HL-60 (cell line): Measurements from ENCODE around the gene KRTAP9-9.

Experiments
- DNase-seq, 2 experiments: peaks; one replicate each; pipeline ENCODE4 v3.0.0-alpha.2; 2010 to 2020; ENCODE audit warnings: low read depth in 1 of 2, low spot score in 1 of 2
- H3K27ac ChIP-seq: fragments of 250-450 bp; sonication (Bioruptor Pico); replicated peaks from 2 replicates; pipeline ENCODE4 v1.5.1; 2020; ENCODE audit warnings: mild to moderate bottlenecking, moderate library complexity
- H3K27me3 ChIP-seq: fragments of 250-450 bp; sonication (Bioruptor Pico); 2 replicates; pipeline ENCODE4 v1.5.1; 2021; ENCODE audit warnings: mild to moderate bottlenecking, moderate library complexity; ENCODE audit not compliant: insufficient read depth, poor library complexity, severe bottlenecking
- H3K4me3 ChIP-seq: replicated peaks from 2 replicates; pipeline ENCODE4 v1.5.1; 2011; ENCODE audit warnings: mild to moderate bottlenecking, control low read depth, low read length; ENCODE audit not compliant: insufficient read depth
- GABPA ChIP-seq: IDR thresholded peaks from 2 replicates; pipeline ENCODE4 v1.6.1; 2012; ENCODE audit warnings: low read depth
- POLR2AphosphoS5 ChIP-seq: IDR thresholded peaks from 2 replicates; pipeline ENCODE4 v1.6.1; 2012; ENCODE audit warnings: low read depth
- SPI1 ChIP-seq: IDR thresholded peaks from 2 replicates; pipeline ENCODE4 v1.6.1; 2012; ENCODE audit warnings: low read depth, mild to moderate bottlenecking, borderline replicate concordance
- TF ChIP-seq, protein P1 (sequence below): IDR thresholded peaks from 2 replicates; pipeline ENCODE4 v1.6.1; 2012; ENCODE audit warnings: low read depth; ENCODE audit not compliant: insufficient replicate concordance
- TF ChIP-seq, protein P2 (sequence below): IDR thresholded peaks from one replicate; pipeline ENCODE4 v1.5.1; 2011; ENCODE audit warnings: low read length, control low read depth, inconsistent platforms; ENCODE audit not compliant: insufficient read depth

Gene KRTAP9-9

DNA sequence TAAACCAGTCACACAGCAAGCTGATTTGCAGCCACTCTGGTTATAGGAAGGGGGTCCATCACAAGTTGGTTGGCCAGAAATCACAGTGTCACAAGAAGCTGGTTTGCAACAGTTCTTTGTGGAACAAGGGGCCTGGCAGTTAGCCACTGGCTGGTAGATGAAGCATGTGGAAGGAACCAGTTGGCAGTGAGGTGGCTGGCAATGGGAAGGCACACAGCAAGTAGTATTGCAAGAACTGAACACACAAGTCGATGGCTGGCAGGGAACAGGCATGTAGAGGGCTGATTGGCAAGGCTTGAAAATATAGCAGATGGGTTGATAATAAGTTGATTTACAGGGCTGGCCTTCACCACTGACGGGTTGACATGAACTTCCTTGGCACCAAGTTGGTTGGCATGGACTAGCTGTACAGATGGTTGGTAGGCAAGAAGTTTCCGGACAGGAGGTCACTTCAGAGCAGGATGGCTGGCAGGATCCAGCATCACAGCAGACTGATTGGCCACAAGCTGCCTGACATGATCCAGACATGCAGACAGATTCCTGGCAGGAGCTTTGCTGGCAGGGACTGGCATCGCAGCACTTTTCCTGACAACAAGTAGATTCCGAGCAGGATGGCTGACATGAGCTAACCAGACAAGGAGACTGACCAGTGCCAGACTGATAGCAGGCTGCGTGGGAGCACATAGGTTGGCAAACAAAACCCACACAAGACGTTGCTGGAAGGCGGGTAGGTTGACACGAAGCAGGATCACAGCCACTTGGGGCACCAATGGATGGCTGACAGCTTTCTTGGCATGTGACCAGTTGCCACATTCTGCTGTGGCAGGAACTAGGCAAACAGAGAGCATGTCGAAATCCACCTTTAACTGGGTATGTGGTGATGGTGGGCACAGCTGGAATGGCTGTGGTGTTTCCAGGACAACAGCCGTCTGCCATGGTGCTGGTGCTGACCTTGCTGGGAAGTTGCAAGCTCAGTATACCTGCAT lies 47.0 kb downstream of the KRTAP9-9 start, which contains the start of gene KRTAP29-1:
KRTAP29-1 (minus strand) TSS at position 936 of the 986 bp plus-strand sequence; CDS start at position 936, 0 bp downstream.
- H3K4me3 ChIP-seq, result no peak within 1 kb of the TSS
- no peak within 1 kb of the TSS for H3K27ac ChIP-seq
- no peaks in the 10 kb centered on the region for H3K27me3 ChIP-seq
- peak in 1 of 2 experiments; percentile 61 for DNase-seq
- 0 out of 2 replicates have a peak, but pooled peaks have one; percentile 35 for TF ChIP-seq POLR2AphosphoS5
- no peak for TF ChIP-seq GABPA

DNA sequence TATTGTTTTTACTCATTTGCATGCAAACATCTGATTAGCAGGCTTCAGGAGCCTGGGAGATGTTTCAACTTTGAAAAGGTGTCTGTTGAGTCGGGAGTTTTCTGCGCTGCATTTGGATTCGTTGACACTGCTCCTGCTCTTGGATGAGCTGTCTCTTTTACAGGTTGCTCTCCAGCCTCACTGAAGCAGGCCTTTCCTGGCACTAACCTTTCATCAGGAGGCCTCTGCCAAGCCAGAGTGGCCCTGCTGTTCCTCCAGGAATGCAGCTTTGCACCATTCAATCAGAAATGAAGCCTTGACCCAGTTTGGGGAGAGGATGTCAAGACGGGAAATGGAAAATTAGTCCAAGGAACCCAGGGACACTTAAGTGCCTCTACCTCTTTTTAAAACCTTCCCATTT lies 47.8 kb downstream of the KRTAP9-9 start:
- Histone ChIP-seq H3K4me3 (no peak overlapping the region), H3K27me3 (no peaks in the 10 kb centered on the region), H3K27ac (no peak overlapping the region)
- DNase-seq, result no peak
- no peak for TF ChIP-seq SPI1
- TF ChIP-seq, protein P1, sequence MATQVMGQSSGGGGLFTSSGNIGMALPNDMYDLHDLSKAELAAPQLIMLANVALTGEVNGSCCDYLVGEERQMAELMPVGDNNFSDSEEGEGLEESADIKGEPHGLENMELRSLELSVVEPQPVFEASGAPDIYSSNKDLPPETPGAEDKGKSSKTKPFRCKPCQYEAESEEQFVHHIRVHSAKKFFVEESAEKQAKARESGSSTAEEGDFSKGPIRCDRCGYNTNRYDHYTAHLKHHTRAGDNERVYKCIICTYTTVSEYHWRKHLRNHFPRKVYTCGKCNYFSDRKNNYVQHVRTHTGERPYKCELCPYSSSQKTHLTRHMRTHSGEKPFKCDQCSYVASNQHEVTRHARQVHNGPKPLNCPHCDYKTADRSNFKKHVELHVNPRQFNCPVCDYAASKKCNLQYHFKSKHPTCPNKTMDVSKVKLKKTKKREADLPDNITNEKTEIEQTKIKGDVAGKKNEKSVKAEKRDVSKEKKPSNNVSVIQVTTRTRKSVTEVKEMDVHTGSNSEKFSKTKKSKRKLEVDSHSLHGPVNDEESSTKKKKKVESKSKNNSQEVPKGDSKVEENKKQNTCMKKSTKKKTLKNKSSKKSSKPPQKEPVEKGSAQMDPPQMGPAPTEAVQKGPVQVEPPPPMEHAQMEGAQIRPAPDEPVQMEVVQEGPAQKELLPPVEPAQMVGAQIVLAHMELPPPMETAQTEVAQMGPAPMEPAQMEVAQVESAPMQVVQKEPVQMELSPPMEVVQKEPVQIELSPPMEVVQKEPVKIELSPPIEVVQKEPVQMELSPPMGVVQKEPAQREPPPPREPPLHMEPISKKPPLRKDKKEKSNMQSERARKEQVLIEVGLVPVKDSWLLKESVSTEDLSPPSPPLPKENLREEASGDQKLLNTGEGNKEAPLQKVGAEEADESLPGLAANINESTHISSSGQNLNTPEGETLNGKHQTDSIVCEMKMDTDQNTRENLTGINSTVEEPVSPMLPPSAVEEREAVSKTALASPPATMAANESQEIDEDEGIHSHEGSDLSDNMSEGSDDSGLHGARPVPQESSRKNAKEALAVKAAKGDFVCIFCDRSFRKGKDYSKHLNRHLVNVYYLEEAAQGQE, result no peak
- no peak for TF ChIP-seq GABPA
- TF ChIP-seq, protein P2, sequence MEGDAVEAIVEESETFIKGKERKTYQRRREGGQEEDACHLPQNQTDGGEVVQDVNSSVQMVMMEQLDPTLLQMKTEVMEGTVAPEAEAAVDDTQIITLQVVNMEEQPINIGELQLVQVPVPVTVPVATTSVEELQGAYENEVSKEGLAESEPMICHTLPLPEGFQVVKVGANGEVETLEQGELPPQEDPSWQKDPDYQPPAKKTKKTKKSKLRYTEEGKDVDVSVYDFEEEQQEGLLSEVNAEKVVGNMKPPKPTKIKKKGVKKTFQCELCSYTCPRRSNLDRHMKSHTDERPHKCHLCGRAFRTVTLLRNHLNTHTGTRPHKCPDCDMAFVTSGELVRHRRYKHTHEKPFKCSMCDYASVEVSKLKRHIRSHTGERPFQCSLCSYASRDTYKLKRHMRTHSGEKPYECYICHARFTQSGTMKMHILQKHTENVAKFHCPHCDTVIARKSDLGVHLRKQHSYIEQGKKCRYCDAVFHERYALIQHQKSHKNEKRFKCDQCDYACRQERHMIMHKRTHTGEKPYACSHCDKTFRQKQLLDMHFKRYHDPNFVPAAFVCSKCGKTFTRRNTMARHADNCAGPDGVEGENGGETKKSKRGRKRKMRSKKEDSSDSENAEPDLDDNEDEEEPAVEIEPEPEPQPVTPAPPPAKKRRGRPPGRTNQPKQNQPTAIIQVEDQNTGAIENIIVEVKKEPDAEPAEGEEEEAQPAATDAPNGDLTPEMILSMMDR, result no peak
- no peak for TF ChIP-seq POLR2AphosphoS5

DNA sequence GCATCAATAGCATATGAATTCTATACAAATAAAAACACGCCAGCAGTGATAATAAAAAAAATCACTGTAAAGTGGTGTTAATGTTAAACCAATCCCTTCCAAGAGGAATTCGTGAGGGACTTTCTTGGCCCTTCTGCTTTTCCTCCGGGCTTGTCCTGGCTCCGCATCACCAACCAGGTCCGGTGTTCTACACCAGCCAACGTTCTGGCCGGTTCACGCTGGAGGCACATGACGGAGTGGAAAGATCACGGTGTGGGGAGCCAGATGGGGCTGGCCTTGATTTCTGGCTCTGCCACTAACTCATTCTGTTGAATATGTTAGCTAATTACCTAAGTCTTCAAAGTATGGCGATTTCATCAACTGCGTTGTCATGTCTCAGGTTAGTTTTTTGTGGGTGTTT lies 48.9 kb downstream of the KRTAP9-9 start:
- Histone ChIP-seq H3K27me3 (no peaks in the 10 kb centered on the region), H3K27ac (no peak overlapping the region), H3K4me3 (no peak overlapping the region)
- DNase-seq, result no peak
- no peak for TF ChIP-seq GABPA
- TF ChIP-seq, protein P2, result no peak
